Urinary bladder (tissue), 2 donors: Measurements from ENCODE around the gene CPEB1. TPM values are rescaled to one million over a fixed set of nuclear protein-coding genes. Genes with fewer than 3 reads are reported as not detected.

Source experiments
- polyA plus RNA-seq: library from polyadenylated mRNA; stranded (reverse); fragments of 200-250 nt; gene quantifications from one replicate; pipeline ENCODE4 v1.2.3, GENCODE V29; 2013
- total RNA-seq: library from RNA; depleted of rRNA; stranded (reverse); fragments of >200 nt; gene quantifications from one replicate; pipeline ENCODE4 v1.2.3, GENCODE V29; 2014
- donor health status: healthy.

The CPEB1 gene
- total and polyA plus RNA-seq, 2 donors: 4.7 to 11.0 TPM

Other genes starting within 250 kb of the CPEB1 start
- 7.3 TPM for gene GOLGA6L9, start 217.5 kb downstream of the CPEB1 start, total RNA-seq
- gene GOLGA6L9, start 217.5 kb downstream of the CPEB1 start, polyA plus RNA-seq: 2.0 TPM
- gene RPS17, start 106.9 kb downstream of the CPEB1 start, total RNA-seq: 2,311 TPM
- 3,193 TPM for gene RPS17, start 106.9 kb downstream of the CPEB1 start, polyA plus RNA-seq
- 2.0 TPM for gene AP3B2, start 62.5 kb upstream of the CPEB1 start, total RNA-seq
- gene AP3B2, start 62.5 kb upstream of the CPEB1 start, polyA plus RNA-seq: 2.2 TPM
- gene FSD2, start 158.7 kb upstream of the CPEB1 start, total RNA-seq: 1.2 TPM
- gene FSD2, start 158.7 kb upstream of the CPEB1 start, polyA plus RNA-seq: not detected
- gene WHAMM, start 162.3 kb upstream of the CPEB1 start, total RNA-seq: 5.2 TPM
- 6.9 TPM for gene WHAMM, start 162.3 kb upstream of the CPEB1 start, polyA plus RNA-seq